DMS53 (cell line): ENCODE data around the gene LSG1.
"Not testable (repeated sequence)": the region's sequence is repeated elsewhere in the genome, so short reads cannot be mapped to it uniquely, and the experiment has no call there.

Experiments used
- DNase-seq: peaks from one replicate; lab custom pipeline; 2025; lab: John Stamatoyannopoulos, UW

The LSG1 gene

GRCh38 chr3:194617827-194618226 is 54.2 kb downstream of the LSG1 start:
- peak; percentile 16 for DNase-seq

DNA sequence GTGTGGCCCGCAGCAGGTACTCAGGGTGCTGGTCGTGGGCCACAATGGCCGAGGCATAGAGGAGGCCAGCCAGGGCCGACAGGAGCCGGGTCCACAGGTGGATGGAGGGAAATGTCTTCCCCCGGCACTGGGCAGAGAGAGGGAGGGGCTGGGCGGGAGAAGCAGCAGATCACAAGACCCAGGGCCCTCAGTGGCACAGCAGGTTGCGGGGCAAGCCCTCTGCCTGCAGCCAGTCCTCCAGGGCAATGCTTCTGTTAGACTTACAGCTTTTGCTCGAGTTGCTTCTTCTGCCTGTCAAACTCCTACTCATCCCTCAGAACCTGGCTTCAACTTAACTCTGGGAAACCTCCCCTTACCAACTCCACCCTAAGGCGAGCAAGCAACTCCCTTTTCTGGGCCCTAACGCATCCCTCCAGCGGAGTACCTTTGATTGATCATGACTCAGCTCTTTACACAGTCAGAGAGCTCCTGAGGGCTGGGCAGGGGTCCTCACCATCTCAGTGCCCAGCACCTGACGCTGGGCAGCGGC is 54.8 kb downstream of the LSG1 start:
- DNase-seq: no peak

DNA sequence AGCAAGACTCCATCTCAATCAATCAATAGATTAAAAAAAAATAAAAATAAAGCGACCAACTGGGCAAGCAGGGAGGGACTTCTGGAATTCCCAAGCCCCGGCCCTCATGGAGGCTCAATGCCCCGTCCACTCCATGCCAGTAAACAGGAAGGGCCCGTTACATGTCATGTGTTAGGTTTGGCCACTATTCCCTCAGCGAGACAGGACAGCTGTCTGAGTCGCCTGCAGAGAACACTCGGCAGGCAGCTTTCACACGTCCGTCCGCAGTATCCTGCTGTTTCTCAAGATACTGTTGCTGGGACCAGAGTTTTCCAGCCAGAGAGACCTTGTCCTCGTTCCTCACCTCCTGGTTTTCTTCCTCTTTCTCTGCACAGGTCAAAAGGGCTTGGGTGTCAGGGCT is 56.8 kb downstream of the LSG1 start:
- no peak for DNase-seq

DNA sequence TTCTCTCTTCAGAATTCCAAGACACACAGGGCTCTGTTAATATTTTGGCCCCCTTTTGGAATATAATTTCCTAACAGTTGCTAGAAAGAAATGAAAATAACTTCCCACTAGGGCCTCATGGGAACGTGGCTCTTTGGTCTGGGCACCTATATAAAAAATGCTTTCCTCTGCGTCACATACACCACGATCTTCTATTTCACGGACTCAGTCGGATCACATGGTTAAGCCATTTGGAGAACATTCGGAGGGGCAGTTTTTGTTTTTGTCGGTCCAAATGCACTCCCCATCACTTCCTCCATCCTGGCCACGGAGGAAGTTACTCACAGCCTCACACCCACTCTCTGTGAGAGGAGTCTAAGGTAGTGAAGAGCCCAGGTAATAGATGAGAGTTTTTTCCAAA is 59.8 kb downstream of the LSG1 start:
- DNase-seq: no peak

DNA sequence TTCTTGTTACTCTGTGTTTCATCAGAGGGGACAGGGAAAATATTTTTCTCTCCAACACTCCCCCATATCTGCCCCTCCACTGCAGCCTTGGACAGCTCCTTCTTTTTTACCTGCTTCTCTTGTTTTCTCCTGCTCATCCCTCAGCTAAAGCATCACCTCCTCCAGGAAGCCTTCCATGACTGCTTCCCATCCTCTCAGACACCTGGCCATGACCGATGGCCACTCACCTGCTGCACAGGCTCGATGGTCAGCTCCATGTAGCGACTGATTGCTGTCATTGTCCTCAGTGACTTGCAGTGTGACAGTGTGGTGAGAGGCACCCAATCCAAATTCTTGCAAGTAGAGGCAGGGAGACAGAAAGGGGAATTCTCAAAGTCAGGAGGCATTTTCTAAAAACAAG is 61.3 kb downstream of the LSG1 start:
- DNase-seq: no peak

DNA sequence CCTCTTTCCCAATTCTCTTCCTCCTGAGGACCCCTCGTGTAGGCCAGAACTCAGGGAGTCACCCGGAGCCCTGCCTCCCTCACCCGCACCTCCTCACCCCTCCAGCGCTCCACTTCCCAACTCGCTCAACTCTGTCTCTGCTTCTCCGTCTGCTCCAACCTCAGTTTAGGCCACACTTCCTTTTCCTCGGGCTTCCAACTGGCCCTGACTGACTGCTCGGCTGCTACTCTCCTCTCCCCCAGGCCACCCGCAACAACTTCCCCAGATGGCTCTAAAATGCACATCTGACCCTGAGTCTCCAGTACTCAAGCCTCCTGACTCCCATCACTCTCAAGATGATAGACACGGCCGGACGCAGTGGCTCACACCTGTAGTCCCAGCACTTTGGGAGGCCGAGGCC is 62.4 kb downstream of the LSG1 start:
- no peak for DNase-seq

GRCh38 chr3:194608981-194609380 is 63.0 kb downstream of the LSG1 start:
- no peak for DNase-seq

GRCh38 chr3:194607592-194608389 is 64.2 kb downstream of the LSG1 start:
- DNase-seq: peak; percentile 67

- no peak for DNase-seq
These were observed 65.0 kb downstream of the LSG1 start for GRCh38 chr3:194606941-194607340.

- DNase-seq: no peak
These were observed 65.8 kb downstream of the LSG1 start for GRCh38 chr3:194606163-194606562.

- not testable (repeated sequence) for DNase-seq
These were observed 66.7 kb downstream of the LSG1 start for GRCh38 chr3:194605314-194605713.

DNA sequence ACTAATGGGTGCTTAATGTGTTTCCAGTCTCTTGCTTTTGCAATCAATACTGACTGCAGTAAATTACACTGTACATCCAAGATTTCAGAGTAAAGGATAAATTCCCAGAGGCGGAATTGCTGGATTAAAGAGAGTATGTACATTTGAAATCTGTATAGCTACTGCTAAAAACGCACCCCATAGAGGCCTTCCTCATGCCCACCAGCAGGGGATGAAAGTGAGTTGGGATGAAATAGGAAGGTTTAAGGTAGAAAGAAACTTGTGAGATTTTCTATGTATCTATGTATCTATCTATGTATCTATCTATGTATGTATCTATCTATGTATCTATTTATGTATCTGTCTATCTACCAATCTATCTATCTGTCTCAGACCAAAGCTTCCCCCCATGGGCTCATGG is 67.2 kb downstream of the LSG1 start:
- DNase-seq: peak; percentile 10

DNA sequence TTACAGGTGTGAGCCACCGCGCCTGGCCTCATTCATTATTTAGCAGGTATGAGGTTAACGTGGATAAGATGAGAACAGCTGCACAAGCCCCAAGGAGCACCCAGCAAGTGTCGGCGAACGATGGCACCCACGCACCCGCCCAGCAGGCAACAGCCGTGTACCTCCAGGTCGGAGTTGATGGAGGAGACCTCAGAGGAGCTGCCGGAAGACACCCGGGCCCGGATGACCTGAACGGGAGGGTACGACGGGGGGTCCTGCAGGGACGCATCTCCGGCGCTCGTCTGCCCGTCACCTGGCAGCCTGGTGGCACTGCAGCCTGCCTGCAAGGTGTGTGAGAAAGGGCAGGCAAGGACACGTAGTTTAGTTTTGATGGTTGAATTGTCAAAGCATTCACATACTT is 67.9 kb downstream of the LSG1 start:
- no peak for DNase-seq

DNA sequence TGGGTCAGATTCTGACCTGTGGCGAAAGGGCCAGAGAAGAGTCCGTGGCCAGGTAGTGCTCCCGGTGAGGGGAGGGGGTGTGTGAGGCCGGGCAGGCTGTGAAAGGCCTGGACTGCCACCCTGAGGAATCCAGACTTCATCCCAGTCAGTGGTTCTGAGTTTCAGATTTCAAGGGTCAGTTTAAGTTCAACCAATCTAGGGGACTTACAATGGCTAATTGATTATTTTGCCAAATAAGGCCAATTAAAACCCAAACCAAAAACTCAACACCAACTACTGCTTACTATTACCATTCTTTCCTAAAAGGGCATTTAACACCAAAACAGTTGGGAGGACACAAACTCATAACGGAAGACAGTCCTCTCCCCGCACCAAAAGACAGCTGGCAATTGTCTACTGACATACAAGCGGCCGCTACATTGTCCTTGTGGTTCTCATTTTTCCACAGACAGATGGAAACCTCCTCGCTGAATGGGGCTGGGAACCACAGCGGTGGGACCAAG is 69.3 kb downstream of the LSG1 start:
- DNase-seq: no peak

DNA sequence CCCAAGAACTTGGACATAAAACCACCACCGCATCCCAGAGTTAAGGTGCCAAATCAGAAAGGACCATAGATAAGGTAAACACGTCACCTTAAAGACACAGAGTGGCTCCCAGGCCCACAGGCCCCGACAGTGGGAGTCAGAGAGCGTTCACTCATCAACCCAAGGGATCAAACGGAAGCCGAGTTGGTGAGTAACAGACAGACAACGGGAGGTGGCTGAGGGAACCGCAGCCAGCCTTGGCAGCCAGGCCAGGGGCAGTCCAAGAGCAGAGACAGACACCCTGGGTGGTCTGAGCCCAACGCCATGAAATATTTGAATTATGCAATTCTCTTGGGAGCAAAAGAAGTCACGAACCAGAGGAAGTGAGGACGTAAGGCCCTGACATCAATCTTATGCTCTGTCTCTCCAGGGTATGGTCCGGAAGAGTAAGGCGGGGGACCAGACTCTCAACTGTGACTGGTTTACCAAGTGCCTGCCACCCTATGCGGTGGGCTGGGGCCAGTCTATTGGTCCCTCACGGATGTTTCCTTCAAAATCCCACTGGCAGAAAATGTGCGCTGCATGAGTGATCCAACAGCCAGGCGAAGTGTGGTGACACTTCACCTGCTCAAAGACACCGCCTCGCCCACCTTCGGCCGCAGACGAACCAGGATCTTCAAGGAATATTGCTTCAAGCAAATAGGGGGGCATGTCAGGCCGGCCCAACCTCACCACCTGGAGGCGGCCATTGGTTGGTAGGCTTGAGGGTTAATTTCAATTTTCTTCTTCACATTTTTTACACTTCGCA is 73.0 kb downstream of the LSG1 start:
- DNase-seq: no peak

GRCh38 chr3:194596906-194597305 is 75.1 kb downstream of the LSG1 start:
- no peak for DNase-seq

DNA sequence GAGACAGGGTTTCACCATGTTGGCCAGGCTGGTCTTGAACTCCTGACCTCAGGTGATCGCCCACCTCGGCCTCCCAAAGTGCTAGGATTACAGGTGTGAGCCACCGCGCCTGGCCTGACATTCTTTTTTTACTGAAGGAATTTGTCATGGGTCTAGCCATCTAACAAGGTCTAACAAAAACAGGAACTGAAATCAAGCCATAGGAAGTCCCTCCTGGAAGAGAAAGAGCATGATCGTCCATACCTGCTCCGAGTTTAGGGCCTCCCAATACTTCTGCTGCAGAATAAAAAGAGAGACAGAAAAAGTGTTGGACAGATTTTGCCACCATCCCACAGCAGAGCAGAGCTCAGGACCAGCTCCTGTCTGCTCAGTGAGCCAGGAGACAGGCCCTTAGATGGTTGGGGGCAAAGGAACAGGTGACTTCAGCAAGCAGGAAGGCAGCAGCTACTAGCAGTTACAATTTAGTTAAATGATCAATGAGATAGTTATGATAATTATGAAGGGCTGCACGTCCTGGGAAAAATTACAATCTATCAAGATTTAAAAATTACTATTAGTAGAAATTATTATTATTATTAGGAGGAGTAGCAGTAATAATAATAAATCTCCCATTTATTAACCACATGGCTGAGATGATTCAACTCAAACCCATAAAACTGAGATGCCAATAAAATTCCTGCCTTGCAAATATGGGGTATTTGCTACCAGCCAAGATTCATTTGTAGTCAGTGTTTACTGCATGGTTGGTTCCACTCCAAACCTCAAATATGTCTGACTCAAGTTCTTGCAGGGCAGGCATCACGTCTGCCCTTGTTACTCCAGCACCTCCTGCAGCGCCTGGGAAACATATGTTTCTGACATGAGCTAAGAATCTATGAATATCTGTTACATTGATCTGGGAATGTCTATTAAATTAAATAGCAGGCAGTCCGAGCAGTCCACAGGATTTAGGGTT is 78.9 kb downstream of the LSG1 start:
- no peak for DNase-seq
